SK-N-SH treated with all-trans-retinoic acid at 6 μM for 48 hours (cell line): Measurements from ENCODE around the gene CDA.

Source experiments
- ATAC-seq: fragments of 200-7000 bp; cut with Tn5 transposase; 3 replicates; pipeline ENCODE4 v1.9.1; 2020; ENCODE audit warnings: mild to moderate bottlenecking, moderate library complexity
- ARNTL ChIP-seq: fragments of 450-650 bp; formaldehyde crosslinking; IDR thresholded peaks from 2 replicates; pipeline ENCODE4 v1.5.0; 2020; ENCODE audit warnings: low read depth, mild to moderate bottlenecking, moderate library complexity, borderline replicate concordance
- BACH2 ChIP-seq: fragments of 250-450 bp; sonication (Bioruptor Pico); IDR thresholded peaks from 2 replicates; pipeline ENCODE4 v1.9.0; 2021; ENCODE audit warnings: mild to moderate bottlenecking, borderline replicate concordance
- CREB5 ChIP-seq: fragments of 250-450 bp; sonication (Bioruptor Pico); IDR thresholded peaks from 2 replicates; pipeline ENCODE4 v1.5.1; 2020; ENCODE audit warnings: low read depth, mild to moderate bottlenecking, moderate library complexity
- CSDC2 ChIP-seq: fragments of 250-450 bp; sonication (Bioruptor Pico); IDR thresholded peaks from 2 replicates; pipeline ENCODE4 v1.5.0; 2020; ENCODE audit warnings: mild to moderate bottlenecking, moderate library complexity
- CSRNP3 ChIP-seq: fragments of 250-450 bp; sonication (Bioruptor Pico); IDR thresholded peaks from 2 replicates; pipeline ENCODE4 v1.5.1; 2021; ENCODE audit warnings: mild to moderate bottlenecking, moderate library complexity
- ESRRG ChIP-seq: fragments of 250-450 bp; sonication (Bioruptor Pico); IDR thresholded peaks from 2 replicates; pipeline ENCODE4 v1.6.1; 2021; ENCODE audit warnings: mild to moderate bottlenecking
- GLIS3 ChIP-seq: fragments of 250-450 bp; sonication (Bioruptor Pico); IDR thresholded peaks from 2 replicates; pipeline ENCODE4 v1.5.0; 2020; ENCODE audit warnings: mild to moderate bottlenecking, moderate library complexity
- ISL1 ChIP-seq: fragments of 250-450 bp; sonication (Bioruptor Pico); IDR thresholded peaks from 2 replicates; pipeline ENCODE4 v2.1.2; 2022; ENCODE audit warnings: mild to moderate bottlenecking, moderate library complexity
- OSR1 ChIP-seq: fragments of 250-450 bp; sonication (Bioruptor Pico); IDR thresholded peaks from 2 replicates; pipeline ENCODE4 v1.8.0; 2022; ENCODE audit warnings: moderate library complexity, mild to moderate bottlenecking, inconsistent platforms
- PATZ1 ChIP-seq: fragments of 250-450 bp; sonication (Bioruptor Pico); IDR thresholded peaks from 2 replicates; pipeline ENCODE4 v1.8.0; 2020; ENCODE audit warnings: mild to moderate bottlenecking, moderate library complexity, borderline replicate concordance
- PPARA ChIP-seq: fragments of 250-450 bp; sonication (Bioruptor Pico); IDR thresholded peaks from 2 replicates; pipeline ENCODE4 v1.5.0; 2020; ENCODE audit warnings: mild to moderate bottlenecking, borderline replicate concordance
- RARB ChIP-seq: fragments of 250-450 bp; sonication (Bioruptor Pico); IDR thresholded peaks from 2 replicates; pipeline ENCODE4 v1.8.0; 2021; ENCODE audit warnings: mild to moderate bottlenecking, moderate library complexity
- SNAI2 ChIP-seq: fragments of 250-450 bp; sonication (Bioruptor Pico); IDR thresholded peaks from 2 replicates; pipeline ENCODE4 v1.5.0; 2020; ENCODE audit warnings: mild to moderate bottlenecking, moderate library complexity
- TCF4 ChIP-seq: fragments of 250-450 bp; sonication (Bioruptor Pico); IDR thresholded peaks from 2 replicates; pipeline ENCODE4 v1.8.0; 2021; ENCODE audit warnings: mild to moderate bottlenecking, moderate library complexity, borderline replicate concordance
- TOX ChIP-seq: fragments of 250-450 bp; sonication (Bioruptor Pico); IDR thresholded peaks from 2 replicates; pipeline ENCODE4 v1.8.0; 2021; ENCODE audit warnings: mild to moderate bottlenecking, moderate library complexity, borderline replicate concordance
- TSHZ2 ChIP-seq: fragments of 250-450 bp; sonication (Bioruptor Pico); IDR thresholded peaks from 2 replicates; pipeline ENCODE4 v1.5.0; 2020; ENCODE audit warnings: mild to moderate bottlenecking, moderate library complexity
- ZC3H10 ChIP-seq: fragments of 250-450 bp; sonication (Bioruptor Pico); IDR thresholded peaks from 2 replicates; pipeline ENCODE4 v1.5.1; 2021; ENCODE audit warnings: mild to moderate bottlenecking, moderate library complexity
- ZFP30 ChIP-seq: fragments of 450-650 bp; formaldehyde crosslinking; IDR thresholded peaks from 2 replicates; pipeline ENCODE4 v1.5.0; 2022; ENCODE audit warnings: mild to moderate bottlenecking, moderate library complexity
- ZNF565 ChIP-seq: fragments of 450-650 bp; formaldehyde crosslinking; conservative IDR thresholded peaks from 2 replicates; pipeline ENCODE4 v1.5.0; 2020; ENCODE audit warnings: low read depth, mild to moderate bottlenecking, moderate library complexity
- ZNF70 ChIP-seq: fragments of 450-650 bp; formaldehyde crosslinking; IDR thresholded peaks from 2 replicates; pipeline ENCODE4 v1.5.0; 2020; ENCODE audit warnings: mild to moderate bottlenecking, moderate library complexity
- ZNF8 ChIP-seq: fragments of 450-650 bp; formaldehyde crosslinking; IDR thresholded peaks from 2 replicates; pipeline ENCODE4 v1.5.0; 2020; ENCODE audit warnings: mild to moderate bottlenecking, moderate library complexity

CDA gene

GRCh38 chr1:20662110-20662475 is 73.2 kb downstream of the CDA start:
- no peak for TF ChIP-seq GLIS3 (CRISPR knock-in tag)
- no peak for TF ChIP-seq SNAI2 (CRISPR knock-in tag)
- no peak for TF ChIP-seq ZNF8 (CRISPR knock-in tag)
- no peak for TF ChIP-seq ZC3H10 (CRISPR knock-in tag)
- TF ChIP-seq ZNF70 (CRISPR knock-in tag): no peak
- TF ChIP-seq ZFP30 (CRISPR knock-in tag): no peak
- no peak for TF ChIP-seq TSHZ2
- TF ChIP-seq CSDC2 (CRISPR knock-in tag): no peak
- no peak for TF ChIP-seq PPARA (CRISPR knock-in tag)
- TF ChIP-seq ESRRG (CRISPR knock-in tag): no peak
- TF ChIP-seq ISL1 (CRISPR knock-in tag): no peak
- no peak for TF ChIP-seq RARB (CRISPR knock-in tag)
- no peak for TF ChIP-seq CREB5 (CRISPR knock-in tag)
- TF ChIP-seq ZNF565 (CRISPR knock-in tag): no peak
- TF ChIP-seq BACH2 (CRISPR knock-in tag): no peak
- TF ChIP-seq, all 23 proteins: peak for 0
- ATAC-seq: no peak

- TF ChIP-seq OSR1: no peak
- TF ChIP-seq BACH2 (CRISPR knock-in tag): no peak
- TF ChIP-seq PATZ1 (CRISPR knock-in tag): no peak
- TF ChIP-seq ZNF8 (CRISPR knock-in tag): no peak
- no peak for TF ChIP-seq TCF4 (CRISPR knock-in tag)
- no peak for TF ChIP-seq TOX
- TF ChIP-seq PPARA (CRISPR knock-in tag): no peak
- no peak for TF ChIP-seq ZC3H10 (CRISPR knock-in tag)
- TF ChIP-seq CREB5 (CRISPR knock-in tag): no peak
- no peak for TF ChIP-seq ZNF565 (CRISPR knock-in tag)
- TF ChIP-seq ZNF70 (CRISPR knock-in tag): no peak
- TF ChIP-seq ISL1 (CRISPR knock-in tag): no peak
- no peak for TF ChIP-seq ESRRG (CRISPR knock-in tag)
- TF ChIP-seq ARNTL: no peak
- TF ChIP-seq CSDC2 (CRISPR knock-in tag): no peak
- no peak for TF ChIP-seq TSHZ2
- TF ChIP-seq CSRNP3 (CRISPR knock-in tag): no peak
Observed at GRCh38 chr1:20663365-20663764, 74.5 kb downstream of the CDA start.

More at GRCh38 chr1:20663365-20663764, 74.5 kb downstream of the CDA start:
- no peak for ATAC-seq
